HCT116 (cell line): ENCODE measurements around the gene UBXN2A. TPM values are rescaled to one million over a fixed set of nuclear protein-coding genes. Genes with fewer than 3 reads are reported as not detected.

Source experiments
- ATAC-seq: fragments of 200-7000 bp; cut with Tn5 transposase; 2 replicates; pipeline ENCODE4 v1.9.1; 2020; ENCODE audit warnings: mild to moderate bottlenecking, moderate library complexity
- BruUV-seq: library from RNA; stranded (reverse); fragments of 400-500 nt; replicated peaks from 2 replicates; lab custom pipeline; 2021; lab: Mats Ljungman, UMichigan
- CTCF ChIA-PET: fragments of 300-600 bp; sonication (Branson Sonifier 250); formaldehyde crosslinking; loops from one replicate; lab custom pipeline; 2021; ENCODE audit warnings: antibody characterized with exemption; lab: Charles Lee
- POLR2A ChIA-PET: fragments of 300-600, 350-600 bp; sonication (Branson Sonifier 250); formaldehyde crosslinking; loops from one replicate; lab custom pipeline; 2021; ENCODE audit warnings: antibody characterized with exemption; lab: Charles Lee
- RAD21 ChIA-PET, 2 experiments: fragments of 300-600 bp; sonication (Branson Sonifier 250); formaldehyde crosslinking; loops; one replicate each; lab custom pipeline; 2023; ENCODE audit warnings: low total read pairs in 2 of 2; ENCODE audit not compliant: uncharacterized antibody in 2 of 2, unreplicated experiment in 2 of 2, low non-redundant PET in 1 of 2; lab: Charles Lee
- DNase-seq: peaks from one replicate; pipeline ENCODE4 v3.0.0-alpha.2; 2010; ENCODE audit warnings: low read depth, low spot score
- H2AFZ ChIP-seq: fragments of 200-600 bp; shearing (Covaris generic), sonication (generic); 2 replicates; pipeline ENCODE4 v1.6.1; 2017; ENCODE audit warnings: low read depth, mixed run types, mixed read lengths, antibody characterized with exemption, low read length; ENCODE audit not compliant: poor library complexity, severe bottlenecking
- H3K27ac ChIP-seq: 2 replicates; pipeline ENCODE4 v1.5.1; 2012; ENCODE audit warnings: low read depth, low read length
- H3K27me3 ChIP-seq: fragments of 200-600 bp; sonication (generic); 2 replicates; pipeline ENCODE4 v1.6.1; 2016; ENCODE audit warnings: mixed run types, low read length, mixed read lengths; ENCODE audit not compliant: insufficient read depth
- H3K36me3 ChIP-seq, 2 experiments: fragments of 200-500 bp in 1 of 2; fragments of 200-600 bp in 1 of 2; sonication (Bioruptor generic) in 1 of 2; sonication (generic) in 1 of 2; 2 replicates each; pipeline versions ENCODE4 v1.5.1 to v1.6.1; 2014 to 2016; ENCODE audit warnings: low read length in 2 of 2, inconsistent platforms in 1 of 2, mixed read lengths in 1 of 2, mixed run types in 1 of 2; ENCODE audit not compliant: insufficient read depth in 2 of 2, control insufficient read depth in 1 of 2
- H3K4me1 ChIP-seq, 2 experiments: fragments of 200-600 bp in 1 of 2; sonication (generic) in 1 of 2; 2 replicates each; pipeline versions ENCODE4 v1.5.1 to v1.6.1; 2012 to 2017; ENCODE audit warnings: low read length in 2 of 2, inconsistent platforms in 1 of 2, mild to moderate bottlenecking in 1 of 2, mixed read lengths in 1 of 2, mixed run types in 1 of 2, moderate library complexity in 1 of 2; ENCODE audit not compliant: insufficient read depth in 2 of 2, control insufficient read depth in 1 of 2
- H3K4me2 ChIP-seq: fragments of 200-600 bp; sonication (generic); 2 replicates; pipeline ENCODE4 v1.6.1; 2017; ENCODE audit warnings: mixed run types, low read length, mixed read lengths
- H3K4me3 ChIP-seq, 2 experiments: fragments of 200-600 bp in 1 of 2; sonication (generic) in 1 of 2; replicated peaks in 1 of 2; 2 replicates each; pipeline ENCODE4 v1.5.1; 2011 to 2016; ENCODE audit warnings: low read length in 2 of 2, control low read depth in 1 of 2, low read depth in 1 of 2, mild to moderate bottlenecking in 1 of 2, mixed read lengths in 1 of 2, mixed run types in 1 of 2
- H3K79me2 ChIP-seq: fragments of 200-600 bp; sonication (generic); 2 replicates; pipeline ENCODE4 v1.6.1; 2017; ENCODE audit warnings: mild to moderate bottlenecking, mixed run types, low read length, moderate library complexity, mixed read lengths; ENCODE audit not compliant: insufficient read depth
- H3K9ac ChIP-seq: fragments of 200-600 bp; sonication (generic); 2 replicates; pipeline ENCODE4 v1.6.1; 2016; ENCODE audit warnings: low read length, mixed read lengths
- H3K9me2 ChIP-seq: fragments of 200-600 bp; sonication (generic), shearing (Covaris generic); 2 replicates; pipeline ENCODE4 v1.6.1; 2017; ENCODE audit warnings: mixed run types, mild to moderate bottlenecking, moderate library complexity; ENCODE audit not compliant: insufficient read depth
- H3K9me3 ChIP-seq, 2 experiments: fragments of 200-500 bp in 1 of 2; fragments of 200-600 bp in 1 of 2; sonication (Bioruptor generic) in 1 of 2; sonication (generic) in 1 of 2; 2 replicates each; pipeline ENCODE4 v1.6.1; 2014 to 2017; ENCODE audit warnings: low read length in 2 of 2, mixed read lengths in 2 of 2, inconsistent platforms in 1 of 2, low read depth in 1 of 2, mild to moderate bottlenecking in 1 of 2, mixed run types in 1 of 2, moderate library complexity in 1 of 2; ENCODE audit not compliant: control insufficient read depth in 1 of 2, insufficient read depth in 1 of 2
- H4K20me1 ChIP-seq: fragments of 200-600 bp; sonication (generic), shearing (Covaris generic); 2 replicates; pipeline ENCODE4 v1.6.1; 2017; ENCODE audit warnings: mixed run types, mild to moderate bottlenecking, moderate library complexity; ENCODE audit not compliant: insufficient read depth
- CEBPB ChIP-seq: IDR thresholded peaks from 2 replicates; pipeline ENCODE4 v1.6.1; 2012; ENCODE audit warnings: low read depth
- EGR1 ChIP-seq: IDR thresholded peaks from 2 replicates; pipeline ENCODE4 v1.6.1; 2012; ENCODE audit warnings: low read depth
- ELF1 ChIP-seq: IDR thresholded peaks from 2 replicates; pipeline ENCODE4 v1.6.1; 2012; ENCODE audit warnings: low read depth, borderline replicate concordance
- EZH2 ChIP-seq: fragments of 200-600 bp; sonication (generic); IDR thresholded peaks from 2 replicates; pipeline ENCODE4 v1.6.1; 2017; ENCODE audit warnings: antibody characterized with exemption, mixed run types
- EZH2phosphoT487 ChIP-seq: fragments of 200-600 bp; IDR thresholded peaks from 2 replicates; pipeline ENCODE4 v1.6.1; 2018; ENCODE audit warnings: antibody characterized with exemption, borderline replicate concordance
- FOSL1 ChIP-seq: IDR thresholded peaks from 2 replicates; pipeline ENCODE4 v1.6.1; 2012; ENCODE audit warnings: low read depth
- JUND ChIP-seq: IDR thresholded peaks from 2 replicates; pipeline ENCODE4 v1.6.1; 2012
- POLR2A ChIP-seq: IDR thresholded peaks from 2 replicates; pipeline ENCODE4 v1.7.0; 2011; ENCODE audit warnings: borderline replicate concordance; ENCODE audit not compliant: insufficient read depth, insufficient read length; ENCODE audit errors: extremely low read depth
- POLR2AphosphoS5 ChIP-seq: IDR thresholded peaks from 2 replicates; pipeline ENCODE4 v1.6.1; 2011; ENCODE audit warnings: mild to moderate bottlenecking, low read depth, low read length, moderate library complexity
- RAD21 ChIP-seq: IDR thresholded peaks from 2 replicates; pipeline ENCODE4 v1.6.1; 2012; ENCODE audit warnings: low read depth, mild to moderate bottlenecking
- SIN3A ChIP-seq: IDR thresholded peaks from 2 replicates; pipeline ENCODE4 v1.6.1; 2012; ENCODE audit warnings: low read depth
- SP1 ChIP-seq: IDR thresholded peaks from 2 replicates; pipeline ENCODE4 v1.6.1; 2012; ENCODE audit warnings: low read depth
- SRF ChIP-seq: IDR thresholded peaks from 2 replicates; pipeline ENCODE4 v1.6.1; 2012; ENCODE audit warnings: low read depth
- TCF7L2 ChIP-seq: IDR thresholded peaks from 2 replicates; pipeline ENCODE4 v1.7.0; 2011; ENCODE audit warnings: borderline replicate concordance, inconsistent platforms; ENCODE audit not compliant: insufficient read depth, insufficient read length; ENCODE audit errors: extremely low read depth
- YY1 ChIP-seq: IDR thresholded peaks from 2 replicates; pipeline ENCODE4 v1.6.1; 2011; ENCODE audit warnings: low read length, low read depth, moderate library complexity, mild to moderate bottlenecking; ENCODE audit not compliant: insufficient replicate concordance; ENCODE audit errors: extremely low read depth
- ZNF274 ChIP-seq: fragments of 200-500 bp; sonication (Bioruptor generic); IDR thresholded peaks from 2 replicates; pipeline ENCODE4 v1.6.1; 2014; ENCODE audit warnings: mild to moderate bottlenecking, low read depth, low read length, inconsistent platforms
- intact Hi-C: fragments of 100-400 bp; cut with micrococcal nuclease; formaldehyde crosslinking; loops from 2 replicates; pipeline ENCODE4 v1.10.0; 2022
- total RNA-seq: library from RNA; stranded (reverse); gene quantifications from one replicate; pipeline ENCODE4 v1.2.1, GENCODE V29; 2021; ENCODE audit not compliant: unreplicated experiment
- TF ChIP-seq, protein P1 (sequence below): IDR thresholded peaks from 2 replicates; pipeline ENCODE4 v1.6.1; 2012
- TF ChIP-seq, protein P2 (sequence below): IDR thresholded peaks from 2 replicates; pipeline ENCODE4 v1.6.1; 2011; ENCODE audit warnings: mild to moderate bottlenecking, low read length, moderate library complexity; ENCODE audit not compliant: insufficient replicate concordance; ENCODE audit errors: extremely low read depth
- TF ChIP-seq, protein P3 (sequence below): IDR thresholded peaks from 2 replicates; pipeline ENCODE4 v1.6.1; 2012; ENCODE audit warnings: low read depth
- TF ChIP-seq, protein P4 (sequence below), 3 experiments: fragments of 200-600 bp in 1 of 3; sonication (generic) in 1 of 3; IDR thresholded peaks in 2 of 3; conservative IDR thresholded peaks in 1 of 3; 2 replicates each; pipeline ENCODE4 v1.5.1; 2012 to 2017; ENCODE audit warnings: low read depth in 2 of 3, low read length in 2 of 3, antibody characterized with exemption in 1 of 3, borderline replicate concordance in 1 of 3, control low read depth in 1 of 3, mild to moderate bottlenecking in 1 of 3, mixed read lengths in 1 of 3, mixed run types in 1 of 3, moderate library complexity in 1 of 3; ENCODE audit not compliant: insufficient read depth in 1 of 3

UBXN2A gene
- total RNA-seq, 1 experiment from 2014 or later = 14.1 TPM

DNA sequence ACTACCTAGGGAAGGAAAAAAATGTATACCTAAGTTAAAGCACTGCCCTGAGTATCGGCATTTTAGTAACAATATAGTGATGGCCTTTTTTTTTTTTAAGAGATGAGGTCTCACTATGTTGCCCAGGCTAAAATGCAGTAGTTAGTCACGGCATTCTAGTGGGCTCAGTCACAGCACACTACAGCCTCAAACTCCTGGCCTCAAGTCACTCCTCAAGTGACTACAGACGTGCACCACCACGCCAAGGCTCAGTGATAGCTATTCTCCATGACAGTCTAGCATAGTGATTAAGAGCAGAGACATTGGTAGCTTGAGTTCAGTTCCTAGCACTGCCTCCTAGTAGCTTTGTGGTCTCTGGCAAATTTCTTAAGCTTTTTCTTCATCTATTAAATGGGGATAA lies 27.6 kb downstream of the UBXN2A start:
- ATAC-seq (no peak), DNase-seq (no peak)
- H4K20me1 ChIP-seq = no peaks in the 10 kb centered on the region
- H2AFZ ChIP-seq = no peak overlapping the region
- TF ChIP-seq EZH2 = no peak
- TF ChIP-seq, protein P1, sequence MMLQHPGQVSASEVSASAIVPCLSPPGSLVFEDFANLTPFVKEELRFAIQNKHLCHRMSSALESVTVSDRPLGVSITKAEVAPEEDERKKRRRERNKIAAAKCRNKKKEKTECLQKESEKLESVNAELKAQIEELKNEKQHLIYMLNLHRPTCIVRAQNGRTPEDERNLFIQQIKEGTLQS = no peak
- TF ChIP-seq TCF7L2 = no peak
- no peak for TF ChIP-seq SRF
- TF ChIP-seq, protein P2, sequence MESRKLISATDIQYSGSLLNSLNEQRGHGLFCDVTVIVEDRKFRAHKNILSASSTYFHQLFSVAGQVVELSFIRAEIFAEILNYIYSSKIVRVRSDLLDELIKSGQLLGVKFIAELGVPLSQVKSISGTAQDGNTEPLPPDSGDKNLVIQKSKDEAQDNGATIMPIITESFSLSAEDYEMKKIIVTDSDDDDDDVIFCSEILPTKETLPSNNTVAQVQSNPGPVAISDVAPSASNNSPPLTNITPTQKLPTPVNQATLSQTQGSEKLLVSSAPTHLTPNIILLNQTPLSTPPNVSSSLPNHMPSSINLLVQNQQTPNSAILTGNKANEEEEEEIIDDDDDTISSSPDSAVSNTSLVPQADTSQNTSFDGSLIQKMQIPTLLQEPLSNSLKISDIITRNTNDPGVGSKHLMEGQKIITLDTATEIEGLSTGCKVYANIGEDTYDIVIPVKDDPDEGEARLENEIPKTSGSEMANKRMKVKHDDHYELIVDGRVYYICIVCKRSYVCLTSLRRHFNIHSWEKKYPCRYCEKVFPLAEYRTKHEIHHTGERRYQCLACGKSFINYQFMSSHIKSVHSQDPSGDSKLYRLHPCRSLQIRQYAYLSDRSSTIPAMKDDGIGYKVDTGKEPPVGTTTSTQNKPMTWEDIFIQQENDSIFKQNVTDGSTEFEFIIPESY = no peak
- no peak for TF ChIP-seq ELF1
- TF ChIP-seq POLR2A = no peak
- TF ChIP-seq ZNF274 = no peak
- TF ChIP-seq EGR1 = no peak
- no peak for TF ChIP-seq CEBPB
- TF ChIP-seq, protein P3, sequence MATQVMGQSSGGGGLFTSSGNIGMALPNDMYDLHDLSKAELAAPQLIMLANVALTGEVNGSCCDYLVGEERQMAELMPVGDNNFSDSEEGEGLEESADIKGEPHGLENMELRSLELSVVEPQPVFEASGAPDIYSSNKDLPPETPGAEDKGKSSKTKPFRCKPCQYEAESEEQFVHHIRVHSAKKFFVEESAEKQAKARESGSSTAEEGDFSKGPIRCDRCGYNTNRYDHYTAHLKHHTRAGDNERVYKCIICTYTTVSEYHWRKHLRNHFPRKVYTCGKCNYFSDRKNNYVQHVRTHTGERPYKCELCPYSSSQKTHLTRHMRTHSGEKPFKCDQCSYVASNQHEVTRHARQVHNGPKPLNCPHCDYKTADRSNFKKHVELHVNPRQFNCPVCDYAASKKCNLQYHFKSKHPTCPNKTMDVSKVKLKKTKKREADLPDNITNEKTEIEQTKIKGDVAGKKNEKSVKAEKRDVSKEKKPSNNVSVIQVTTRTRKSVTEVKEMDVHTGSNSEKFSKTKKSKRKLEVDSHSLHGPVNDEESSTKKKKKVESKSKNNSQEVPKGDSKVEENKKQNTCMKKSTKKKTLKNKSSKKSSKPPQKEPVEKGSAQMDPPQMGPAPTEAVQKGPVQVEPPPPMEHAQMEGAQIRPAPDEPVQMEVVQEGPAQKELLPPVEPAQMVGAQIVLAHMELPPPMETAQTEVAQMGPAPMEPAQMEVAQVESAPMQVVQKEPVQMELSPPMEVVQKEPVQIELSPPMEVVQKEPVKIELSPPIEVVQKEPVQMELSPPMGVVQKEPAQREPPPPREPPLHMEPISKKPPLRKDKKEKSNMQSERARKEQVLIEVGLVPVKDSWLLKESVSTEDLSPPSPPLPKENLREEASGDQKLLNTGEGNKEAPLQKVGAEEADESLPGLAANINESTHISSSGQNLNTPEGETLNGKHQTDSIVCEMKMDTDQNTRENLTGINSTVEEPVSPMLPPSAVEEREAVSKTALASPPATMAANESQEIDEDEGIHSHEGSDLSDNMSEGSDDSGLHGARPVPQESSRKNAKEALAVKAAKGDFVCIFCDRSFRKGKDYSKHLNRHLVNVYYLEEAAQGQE = no peak
- no peak for TF ChIP-seq RAD21
- TF ChIP-seq SP1 = no peak
- TF ChIP-seq POLR2AphosphoS5 = no peak
- TF ChIP-seq YY1 = no peak
- TF ChIP-seq SIN3A = no peak
- TF ChIP-seq, protein P4, sequence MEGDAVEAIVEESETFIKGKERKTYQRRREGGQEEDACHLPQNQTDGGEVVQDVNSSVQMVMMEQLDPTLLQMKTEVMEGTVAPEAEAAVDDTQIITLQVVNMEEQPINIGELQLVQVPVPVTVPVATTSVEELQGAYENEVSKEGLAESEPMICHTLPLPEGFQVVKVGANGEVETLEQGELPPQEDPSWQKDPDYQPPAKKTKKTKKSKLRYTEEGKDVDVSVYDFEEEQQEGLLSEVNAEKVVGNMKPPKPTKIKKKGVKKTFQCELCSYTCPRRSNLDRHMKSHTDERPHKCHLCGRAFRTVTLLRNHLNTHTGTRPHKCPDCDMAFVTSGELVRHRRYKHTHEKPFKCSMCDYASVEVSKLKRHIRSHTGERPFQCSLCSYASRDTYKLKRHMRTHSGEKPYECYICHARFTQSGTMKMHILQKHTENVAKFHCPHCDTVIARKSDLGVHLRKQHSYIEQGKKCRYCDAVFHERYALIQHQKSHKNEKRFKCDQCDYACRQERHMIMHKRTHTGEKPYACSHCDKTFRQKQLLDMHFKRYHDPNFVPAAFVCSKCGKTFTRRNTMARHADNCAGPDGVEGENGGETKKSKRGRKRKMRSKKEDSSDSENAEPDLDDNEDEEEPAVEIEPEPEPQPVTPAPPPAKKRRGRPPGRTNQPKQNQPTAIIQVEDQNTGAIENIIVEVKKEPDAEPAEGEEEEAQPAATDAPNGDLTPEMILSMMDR (IDR thresholded peaks at IDR 0.05 in 2 of 3, conservative IDR thresholded peaks at IDR 0.05 in 1 of 3; ENCODE audit: borderline replicate concordance in 1 of 3, insufficient read depth in 1 of 3, low read depth in 2 of 3, low read length in 2 of 3) = no peak
- no peak for TF ChIP-seq JUND
- no peak for TF ChIP-seq FOSL1
- no peak for TF ChIP-seq EZH2phosphoT487
- intact Hi-C loops = no loop called here
- H3K27me3 ChIP-seq = no peaks in the 10 kb centered on the region
- H3K9me3 ChIP-seq = no peaks in the 10 kb centered on the region
- H3K4me3 ChIP-seq = no peak overlapping the region
- H3K27ac ChIP-seq = no peak overlapping the region
- no peak overlapping the region for H3K4me2 ChIP-seq
- ChIA-PET CTCF (interaction anchor here (0.7 kb wide), 1 partner anchor 79 kb away, joined by 3 read pairs; the partner anchor contains the start of gene WDCP), POLR2A (no interaction called here), RAD21 (no interaction called here)
- no peaks in the 10 kb centered on the region for H3K4me1 ChIP-seq
- no peaks in the 10 kb centered on the region for H3K36me3 ChIP-seq
- BruUV-seq = no TSS peak
- no peak overlapping the region for H3K9ac ChIP-seq
- H3K9me2 ChIP-seq = no peaks in the 10 kb centered on the region
- 0 out of 2 replicates have a peak, but pooled peaks cover 7% of the 10 kb centered on the region for H3K79me2 ChIP-seq
